Mesenteric fat pad (tissue), 1 donor: ENCODE measurements around the gene KIAA1328. TPM values are rescaled to one million over a fixed set of nuclear protein-coding genes. Genes with fewer than 3 reads are reported as not detected.
"Not testable (repeated sequence)": the region's sequence is repeated elsewhere in the genome, so short reads cannot be mapped to it uniquely, and the experiment has no call there.

Experiments
- DNase-seq: peaks from one replicate; pipeline ENCODE4 v3.0.0-alpha.2; 2020; ENCODE audit warnings: low spot score
- total RNA-seq: library from RNA; stranded (reverse); fragmentation: NEBNext Ultra II Directional; extraction: Animal tissue kit (Norgen Biotek cat#: 25700); gene quantifications from one replicate; pipeline ENCODE4 v1.2.1, GENCODE V29; 2021
- donor health status: DM: yes; HTN: yes; CAD: no.

KIAA1328 gene
- total RNA-seq, 1 donor from 2014 or later, result 8.0 TPM

- no peak for DNase-seq
These were observed 7.2 kb upstream of the KIAA1328 start for GRCh38 chr18:36821681-36822080.

DNA sequence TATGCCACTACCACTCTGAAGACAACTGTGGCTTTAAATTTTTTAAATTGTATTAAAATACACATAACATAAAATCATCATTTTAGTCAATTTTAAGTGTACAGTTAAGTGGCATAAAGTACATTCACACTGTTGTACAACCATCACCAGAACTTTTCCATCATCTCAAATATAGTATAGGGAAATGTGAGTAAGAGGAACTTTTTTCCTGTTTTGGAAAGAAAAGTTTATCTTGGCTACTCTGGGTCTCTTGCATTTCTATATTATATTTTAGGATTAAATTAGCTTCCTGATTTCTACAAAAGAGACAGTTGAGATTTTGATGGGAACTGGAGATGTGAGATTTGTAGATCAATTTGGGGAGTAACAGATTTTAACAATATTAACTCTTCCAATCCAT lies 3.4 kb upstream of the KIAA1328 start:
- DNase-seq, result no peak

DNA sequence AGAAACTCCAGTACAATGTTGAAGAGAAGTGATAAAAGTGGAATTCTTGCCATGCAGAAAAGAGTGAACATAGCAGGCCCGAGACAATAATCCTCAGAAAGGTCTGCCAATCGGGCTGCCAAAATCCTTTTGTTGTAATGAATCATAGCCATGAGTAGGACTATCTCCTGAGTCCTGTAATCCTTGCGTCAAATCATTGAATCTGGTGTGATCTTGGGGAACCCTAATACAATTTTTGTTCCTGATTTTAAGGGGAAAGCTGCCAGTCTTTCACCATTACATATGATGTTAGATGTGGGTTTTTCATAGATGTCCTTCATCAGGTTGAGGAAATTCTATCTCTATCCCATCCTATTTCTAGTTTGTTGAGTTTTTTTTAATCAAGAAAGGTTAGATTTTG lies 2.4 kb upstream of the KIAA1328 start:
- DNase-seq, result no peak

- no peak for DNase-seq
These were observed 734 bp upstream of the KIAA1328 start for GRCh38 chr18:36828157-36828629.

GRCh38 chr18:36829362-36830157 lies 633 bp downstream of the KIAA1328 start:
- DNase-seq, result no peak

GRCh38 chr18:36830158-36830495 lies 1.2 kb downstream of the KIAA1328 start:
- DNase-seq, result no peak

DNA sequence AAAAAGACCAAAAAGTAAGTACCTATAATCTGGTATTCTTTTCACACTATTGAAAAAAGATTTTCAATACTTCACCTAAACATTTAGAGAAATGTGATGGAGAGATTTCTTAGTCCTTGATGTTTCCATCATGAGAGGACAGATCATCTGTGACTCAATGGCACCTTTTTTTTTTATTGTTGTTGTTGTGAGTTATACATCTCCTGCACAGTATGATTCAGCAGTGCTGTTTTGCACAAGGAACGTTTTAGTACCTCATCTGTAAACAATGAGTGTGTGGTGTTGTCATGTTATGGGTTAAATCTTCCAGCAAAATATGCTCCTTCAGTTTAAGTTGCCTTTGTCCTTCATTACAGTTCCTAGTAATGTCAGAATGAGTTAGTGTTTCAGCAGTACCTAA lies 2.2 kb downstream of the KIAA1328 start:
- no peak for DNase-seq

GRCh38 chr18:36833120-36833519 lies 4.2 kb downstream of the KIAA1328 start:
- DNase-seq, result no peak

DNA sequence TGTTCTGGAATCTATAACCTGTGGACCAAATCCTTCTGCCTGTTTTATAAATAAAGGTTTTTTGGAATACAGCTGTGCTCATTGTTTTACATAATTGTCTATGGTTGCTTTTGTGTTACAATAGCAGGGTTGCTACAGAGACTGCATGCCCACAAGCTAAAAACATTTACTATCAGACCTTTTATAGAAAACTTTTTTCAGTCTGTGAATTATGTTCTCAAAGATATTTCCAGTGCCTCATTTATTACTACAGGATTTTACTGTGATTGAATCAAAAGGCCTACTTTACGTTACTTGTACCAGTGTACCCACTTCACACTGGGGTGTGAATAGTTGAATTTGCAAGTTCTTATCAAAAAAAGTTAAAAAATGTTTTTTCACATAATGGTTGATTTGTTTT lies 7.0 kb downstream of the KIAA1328 start:
- no peak for DNase-seq

- no peak for DNase-seq
These were observed 10.9 kb downstream of the KIAA1328 start for GRCh38 chr18:36839835-36840234.

DNA sequence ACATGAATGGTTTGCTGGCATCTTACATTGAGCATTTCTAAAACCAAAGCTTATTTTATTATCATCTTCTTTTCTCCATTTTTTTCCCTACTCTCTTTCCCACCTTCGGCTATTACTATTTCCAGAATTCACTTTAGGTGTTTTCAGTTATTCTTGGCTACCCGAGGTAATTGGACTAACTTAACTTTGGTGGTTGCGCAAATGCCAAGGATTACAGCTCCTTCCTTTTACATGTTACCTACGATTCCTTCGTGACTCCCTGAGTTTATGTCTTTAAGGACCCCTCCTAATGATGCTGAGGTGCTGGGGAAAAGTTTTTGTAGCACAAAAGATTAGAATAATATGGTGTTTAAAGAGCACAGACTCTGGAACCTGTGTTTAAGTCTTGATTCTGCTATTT lies 14.3 kb downstream of the KIAA1328 start:
- no peak for DNase-seq

DNA sequence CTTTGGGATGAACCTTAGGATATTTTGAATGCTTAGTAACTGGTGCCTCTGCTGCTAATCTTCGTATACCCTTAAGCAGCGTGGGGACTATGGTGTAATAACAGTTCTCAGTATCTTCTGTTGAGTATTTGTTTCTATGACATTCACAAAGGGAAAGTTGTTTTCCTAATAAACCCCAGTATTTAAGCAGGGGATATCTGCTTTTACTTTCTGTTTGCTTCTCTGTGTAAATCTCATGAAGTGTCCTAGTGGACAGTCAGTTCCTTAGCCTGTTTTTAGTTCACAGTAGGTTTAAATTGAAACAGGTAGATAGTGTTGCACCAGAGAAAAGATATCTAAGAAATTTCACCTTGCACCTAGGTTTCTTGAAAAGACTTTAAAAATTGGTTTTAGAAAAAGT lies 14.9 kb downstream of the KIAA1328 start:
- DNase-seq, result no peak

DNA sequence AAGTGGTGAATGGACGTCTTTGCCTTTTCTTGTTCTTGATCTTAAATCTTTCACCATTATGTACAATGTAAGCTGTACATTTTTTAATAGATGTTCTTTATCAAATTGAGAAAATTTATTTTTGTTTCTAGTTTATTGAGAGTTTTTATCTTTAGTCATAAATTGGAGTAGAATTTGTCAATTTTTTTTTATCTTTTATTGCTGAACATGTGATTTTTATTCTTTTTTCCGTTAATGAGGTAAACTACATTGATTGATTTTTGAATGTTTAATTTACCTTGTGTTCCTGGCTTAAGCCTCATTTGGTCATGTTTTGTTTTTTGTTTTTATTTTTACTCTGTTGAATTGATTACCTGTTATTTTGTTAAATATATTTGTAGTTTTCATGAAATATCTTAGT lies 19.7 kb downstream of the KIAA1328 start:
- no peak for DNase-seq

GRCh38 chr18:36849288-36850006 lies 20.5 kb downstream of the KIAA1328 start:
- no peak for DNase-seq

DNA sequence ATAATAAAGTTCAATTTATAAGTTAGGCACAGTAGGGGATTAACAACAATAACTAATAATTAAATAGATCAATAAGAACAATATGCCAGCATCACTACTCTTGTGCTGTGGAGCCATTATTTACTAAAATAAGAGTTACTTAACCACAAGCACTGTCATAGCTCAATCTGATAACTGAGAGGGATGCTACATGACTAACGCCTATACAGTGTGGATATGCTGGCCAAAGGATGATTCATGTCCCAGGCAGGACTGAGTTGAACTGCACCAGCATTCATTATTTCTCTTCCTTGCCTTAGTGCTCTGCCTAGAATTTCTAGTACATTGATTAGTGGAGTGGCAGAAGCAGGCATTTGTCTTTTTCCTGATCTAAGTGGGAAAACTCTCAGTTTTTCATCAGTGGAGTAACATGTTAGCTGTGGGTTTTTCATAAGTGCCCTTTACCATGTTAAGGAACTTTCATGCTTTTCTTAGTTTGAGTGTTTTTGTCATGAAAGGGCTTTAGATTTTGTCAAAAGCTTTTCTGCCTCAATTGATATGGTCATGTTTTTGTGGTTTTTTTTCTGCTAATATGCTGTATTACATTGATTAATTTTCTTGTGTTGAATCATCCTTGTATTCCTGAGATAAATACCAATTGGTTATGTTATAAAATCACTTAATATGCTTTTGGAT lies 21.7 kb downstream of the KIAA1328 start:
- DNase-seq, result no peak

- DNase-seq, result no peak
These were observed 22.3 kb downstream of the KIAA1328 start for GRCh38 chr18:36851202-36851590.

GRCh38 chr18:36856815-36857214 lies 27.9 kb downstream of the KIAA1328 start:
- no peak for DNase-seq

DNA sequence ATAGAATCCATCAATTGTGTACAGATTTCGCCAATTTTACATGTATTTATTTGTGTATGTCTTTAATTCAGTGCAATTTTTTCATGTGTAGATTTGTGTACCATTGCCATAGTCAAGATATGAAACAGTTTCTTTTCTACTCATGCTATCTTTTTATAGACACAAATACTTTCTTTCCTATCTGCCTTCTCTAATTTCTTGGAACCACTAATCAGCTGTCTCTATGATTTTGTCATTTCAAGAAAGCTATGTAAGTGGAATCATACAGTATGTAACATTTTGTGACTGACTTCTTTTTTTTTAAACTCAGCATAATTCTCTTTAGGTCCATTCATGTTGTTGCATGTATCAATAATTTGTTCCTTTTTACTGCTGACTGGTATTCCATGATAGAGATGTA lies 33.3 kb downstream of the KIAA1328 start:
- no peak for DNase-seq

GRCh38 chr18:36867056-36867455 lies 38.1 kb downstream of the KIAA1328 start:
- DNase-seq, result no peak

- no peak for DNase-seq
These were observed 42.9 kb downstream of the KIAA1328 start for GRCh38 chr18:36871801-36872200.

GRCh38 chr18:36872329-36872728 lies 43.4 kb downstream of the KIAA1328 start:
- no peak for DNase-seq

DNA sequence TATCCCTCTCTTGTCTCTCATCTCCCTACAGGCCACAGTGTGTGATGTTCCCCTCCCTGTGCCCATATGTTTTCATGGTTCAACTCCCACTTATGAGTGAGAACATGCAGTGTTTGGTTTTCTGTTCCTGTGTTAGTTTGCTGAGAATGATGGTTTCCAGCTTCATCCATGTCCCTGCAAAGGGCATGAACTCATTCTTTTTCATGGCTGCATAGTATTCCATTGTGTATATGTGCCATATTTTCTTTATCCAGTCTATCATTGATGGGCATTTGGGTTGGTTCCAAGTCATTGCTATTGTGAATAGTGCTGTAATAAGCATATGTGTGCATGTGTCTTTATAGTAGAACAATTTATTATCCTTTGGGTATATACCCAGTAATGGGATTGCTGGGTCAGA lies 44.9 kb downstream of the KIAA1328 start:
- DNase-seq, result not testable (repeated sequence)
